NB4 (cell line): ENCODE data around the gene SETD5.

ENCODE experiments used
- POLR2A ChIP-seq: IDR thresholded peaks from 2 replicates; pipeline ENCODE4 v1.6.1; 2011; ENCODE audit warnings: mild to moderate bottlenecking; ENCODE audit not compliant: insufficient read length; ENCODE audit errors: extremely low read depth
- TF ChIP-seq, protein P1 (sequence below): IDR thresholded peaks from one replicate; pipeline ENCODE4 v1.5.1; 2012; ENCODE audit warnings: low read depth, low read length
- TF ChIP-seq, protein P2 (sequence below): IDR thresholded peaks from 2 replicates; pipeline ENCODE4 v1.6.1; 2011; ENCODE audit warnings: low read depth, low read length

DNA sequence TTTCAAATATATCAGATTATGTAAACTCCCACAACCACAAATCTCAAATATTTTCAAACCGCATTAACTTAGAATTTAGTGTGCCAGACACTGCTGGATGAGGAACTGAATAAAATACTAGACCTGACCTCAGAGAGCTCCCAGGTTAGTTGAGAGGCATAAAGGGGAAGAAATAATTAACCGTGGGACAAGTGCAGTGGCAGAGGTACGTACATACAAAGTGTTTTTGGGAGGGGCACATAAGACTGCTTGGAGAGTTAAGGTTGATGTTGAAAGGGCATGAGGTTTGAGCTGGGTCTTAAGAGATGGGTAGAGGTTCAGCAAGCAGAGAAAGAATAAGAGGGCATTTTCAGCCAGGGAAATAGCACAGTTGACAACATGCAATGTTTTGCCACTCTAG is 17.4 kb upstream of the SETD5 start:
- TF ChIP-seq, protein P1, sequence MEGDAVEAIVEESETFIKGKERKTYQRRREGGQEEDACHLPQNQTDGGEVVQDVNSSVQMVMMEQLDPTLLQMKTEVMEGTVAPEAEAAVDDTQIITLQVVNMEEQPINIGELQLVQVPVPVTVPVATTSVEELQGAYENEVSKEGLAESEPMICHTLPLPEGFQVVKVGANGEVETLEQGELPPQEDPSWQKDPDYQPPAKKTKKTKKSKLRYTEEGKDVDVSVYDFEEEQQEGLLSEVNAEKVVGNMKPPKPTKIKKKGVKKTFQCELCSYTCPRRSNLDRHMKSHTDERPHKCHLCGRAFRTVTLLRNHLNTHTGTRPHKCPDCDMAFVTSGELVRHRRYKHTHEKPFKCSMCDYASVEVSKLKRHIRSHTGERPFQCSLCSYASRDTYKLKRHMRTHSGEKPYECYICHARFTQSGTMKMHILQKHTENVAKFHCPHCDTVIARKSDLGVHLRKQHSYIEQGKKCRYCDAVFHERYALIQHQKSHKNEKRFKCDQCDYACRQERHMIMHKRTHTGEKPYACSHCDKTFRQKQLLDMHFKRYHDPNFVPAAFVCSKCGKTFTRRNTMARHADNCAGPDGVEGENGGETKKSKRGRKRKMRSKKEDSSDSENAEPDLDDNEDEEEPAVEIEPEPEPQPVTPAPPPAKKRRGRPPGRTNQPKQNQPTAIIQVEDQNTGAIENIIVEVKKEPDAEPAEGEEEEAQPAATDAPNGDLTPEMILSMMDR: no peak
- TF ChIP-seq POLR2A: no peak
- TF ChIP-seq, protein P2, sequence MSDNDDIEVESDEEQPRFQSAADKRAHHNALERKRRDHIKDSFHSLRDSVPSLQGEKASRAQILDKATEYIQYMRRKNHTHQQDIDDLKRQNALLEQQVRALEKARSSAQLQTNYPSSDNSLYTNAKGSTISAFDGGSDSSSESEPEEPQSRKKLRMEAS: no peak
